ENCODE data around the gene OSBPL2. TPM values are rescaled to one million over a fixed set of nuclear protein-coding genes. Genes with fewer than 3 reads are reported as not detected.

The OSBPL2 gene
- total RNA-seq, 2 experiments from 2014 or later: 23.6 to 24.3 TPM

- TF ChIP-seq, protein P1, sequence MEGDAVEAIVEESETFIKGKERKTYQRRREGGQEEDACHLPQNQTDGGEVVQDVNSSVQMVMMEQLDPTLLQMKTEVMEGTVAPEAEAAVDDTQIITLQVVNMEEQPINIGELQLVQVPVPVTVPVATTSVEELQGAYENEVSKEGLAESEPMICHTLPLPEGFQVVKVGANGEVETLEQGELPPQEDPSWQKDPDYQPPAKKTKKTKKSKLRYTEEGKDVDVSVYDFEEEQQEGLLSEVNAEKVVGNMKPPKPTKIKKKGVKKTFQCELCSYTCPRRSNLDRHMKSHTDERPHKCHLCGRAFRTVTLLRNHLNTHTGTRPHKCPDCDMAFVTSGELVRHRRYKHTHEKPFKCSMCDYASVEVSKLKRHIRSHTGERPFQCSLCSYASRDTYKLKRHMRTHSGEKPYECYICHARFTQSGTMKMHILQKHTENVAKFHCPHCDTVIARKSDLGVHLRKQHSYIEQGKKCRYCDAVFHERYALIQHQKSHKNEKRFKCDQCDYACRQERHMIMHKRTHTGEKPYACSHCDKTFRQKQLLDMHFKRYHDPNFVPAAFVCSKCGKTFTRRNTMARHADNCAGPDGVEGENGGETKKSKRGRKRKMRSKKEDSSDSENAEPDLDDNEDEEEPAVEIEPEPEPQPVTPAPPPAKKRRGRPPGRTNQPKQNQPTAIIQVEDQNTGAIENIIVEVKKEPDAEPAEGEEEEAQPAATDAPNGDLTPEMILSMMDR (IDR thresholded peaks at IDR 0.05): no peak
- ATAC-seq: no peak
- DNase-seq: no peak
- H3K27ac Mint-ChIP-seq: no peak overlapping the region
- CTCF ChIA-PET: no interaction called here
- no peak overlapping the region for H3K4me3 Mint-ChIP-seq
- H3K36me3 Mint-ChIP-seq (ENCODE audit: low read depth): no peaks in the 10 kb centered on the region
- intact Hi-C loops (cut with micrococcal nuclease): no loop called here
- no peaks in the 10 kb centered on the region for H3K9me3 Mint-ChIP-seq
- peaks cover 28% of the 10 kb centered on the region for H3K27me3 Mint-ChIP-seq
- H3K4me1 Mint-ChIP-seq (ENCODE audit: low read depth): no peaks in the 10 kb centered on the region
- POLR2A ChIA-PET: no interaction called here
Measured at GRCh38 chr20:62215991-62216635, 22.2 kb upstream of the OSBPL2 start.

DNA sequence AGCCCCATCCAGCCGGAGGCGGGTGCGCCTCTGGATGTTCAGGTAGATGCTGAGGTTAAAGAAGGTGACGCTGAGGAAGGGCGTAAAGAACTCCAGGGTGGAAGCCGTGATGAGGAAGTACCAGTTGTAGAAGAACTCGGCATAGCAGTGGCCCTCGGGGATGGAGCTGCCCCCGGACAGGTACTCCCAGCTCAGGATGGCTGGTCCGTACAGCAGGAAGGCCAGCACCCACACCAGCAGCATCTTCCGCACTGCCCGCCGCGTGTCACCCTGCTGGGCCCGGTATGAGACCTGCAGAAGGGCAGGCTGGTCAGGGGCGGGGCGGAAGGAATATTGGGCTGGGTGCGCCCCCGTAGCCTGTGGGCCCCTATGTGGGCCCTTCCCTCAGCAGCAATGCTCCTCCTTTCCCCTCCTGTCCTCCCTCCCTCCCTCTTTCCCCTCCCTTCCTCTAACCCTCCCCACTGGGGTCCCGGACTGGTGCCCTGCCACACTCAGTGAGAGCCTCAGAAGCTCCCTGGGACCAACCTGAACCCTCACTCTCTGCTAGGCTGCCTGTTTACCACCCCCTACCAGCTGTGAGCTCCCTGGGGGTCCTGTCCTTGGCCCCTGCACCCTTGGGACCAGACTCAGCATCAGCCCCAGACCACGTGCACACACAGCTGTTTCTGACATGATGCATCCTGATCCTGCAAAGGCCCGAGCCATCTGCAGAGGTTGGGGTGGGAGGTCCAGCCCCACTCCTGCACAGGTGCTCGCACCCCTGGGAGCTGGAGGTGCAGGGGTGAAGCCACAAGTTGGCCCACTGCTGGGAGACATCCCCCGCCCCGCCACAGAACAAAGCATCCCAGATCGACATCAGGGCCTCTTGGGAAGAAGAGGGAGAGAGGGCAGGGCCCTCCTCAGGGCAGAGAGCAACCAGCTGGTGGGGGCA is 21.4 kb upstream of the OSBPL2 start:
- Mint-ChIP-seq H3K9me3 (no peaks in the 10 kb centered on the region), H3K4me1 (ENCODE audit: low read depth) (no peaks in the 10 kb centered on the region), H3K36me3 (ENCODE audit: low read depth) (no peaks in the 10 kb centered on the region), H3K27ac (no peak overlapping the region), H3K27me3 (peaks cover 34% of the 10 kb centered on the region), H3K4me3 (no peak overlapping the region)
- ChIA-PET CTCF (no interaction called here), POLR2A (interaction anchor here (0.6 kb wide), 1 partner anchor 188 kb away, joined by 3 read pairs; no protein-coding TSS in a partner anchor)
- intact Hi-C loops (cut with micrococcal nuclease): no loop called here
- no peak for DNase-seq
- TF ChIP-seq, protein P1 (IDR thresholded peaks at IDR 0.05): no peak
- ATAC-seq: no peak

GRCh38 chr20:62217913-62218773 is 20.2 kb upstream of the OSBPL2 start:
- no peak for ATAC-seq
- Mint-ChIP-seq H3K27me3 (peaks cover 40% of the 10 kb centered on the region), H3K27ac (no peak overlapping the region), H3K9me3 (no peaks in the 10 kb centered on the region), H3K4me3 (no peak overlapping the region), H3K36me3 (ENCODE audit: low read depth) (no peaks in the 10 kb centered on the region), H3K4me1 (ENCODE audit: low read depth) (no peaks in the 10 kb centered on the region)
- TF ChIP-seq, protein P1 (IDR thresholded peaks at IDR 0.05): no peak
- CTCF ChIA-PET: no interaction called here
- no peak for DNase-seq
- intact Hi-C loops (cut with micrococcal nuclease): no loop called here
- POLR2A ChIA-PET: no interaction called here

DNA sequence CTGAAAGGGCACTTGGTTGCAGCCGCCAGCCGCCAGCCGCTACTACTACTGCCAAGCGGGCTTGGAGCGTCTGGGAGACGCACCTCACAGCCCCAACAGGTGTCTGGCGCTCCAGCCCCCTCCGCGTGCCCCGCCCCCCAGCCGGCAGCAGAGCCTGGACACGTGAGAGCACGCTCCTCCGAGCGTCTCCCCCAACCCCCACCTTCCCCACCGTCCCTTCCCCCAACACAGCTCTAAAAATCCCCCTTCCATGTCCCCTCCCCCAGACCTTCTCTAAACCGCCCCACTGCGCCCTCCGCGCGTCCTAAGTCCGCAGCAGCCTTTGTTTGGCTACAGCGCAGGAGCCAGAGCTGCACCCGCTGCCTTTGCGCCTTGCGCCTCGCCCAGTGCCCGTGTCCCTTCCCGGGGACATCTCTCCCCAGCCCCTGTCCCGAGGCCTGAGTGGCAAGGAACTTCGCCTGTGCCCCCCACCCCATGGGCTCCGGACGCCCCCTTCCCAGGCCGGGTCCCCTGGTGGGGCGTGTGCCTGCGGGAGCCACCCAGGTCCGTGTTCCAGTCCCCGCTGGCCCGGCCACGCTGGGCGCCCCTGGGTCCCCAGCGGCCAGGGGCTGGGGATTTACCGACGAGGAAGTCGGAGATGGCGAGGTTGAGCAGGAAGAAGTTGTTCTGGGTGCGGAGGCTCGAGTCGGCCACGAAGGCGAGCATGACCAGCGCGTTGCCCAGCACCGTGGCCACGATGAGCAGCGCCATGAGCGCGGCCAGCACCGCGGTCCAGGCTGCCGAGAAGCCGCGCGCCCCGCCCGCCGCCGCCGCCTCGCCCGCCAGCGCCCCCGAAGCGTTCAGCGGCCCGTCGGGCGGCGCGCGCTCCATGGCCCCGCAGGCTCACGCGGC is 19.0 kb upstream of the OSBPL2 start:
- Mint-ChIP-seq H3K4me3 (no peak overlapping the region), H3K27me3 (peaks cover 40% of the 10 kb centered on the region), H3K36me3 (ENCODE audit: low read depth) (no peaks in the 10 kb centered on the region), H3K4me1 (ENCODE audit: low read depth) (no peaks in the 10 kb centered on the region), H3K9me3 (no peaks in the 10 kb centered on the region), H3K27ac (no peak overlapping the region)
- peak; percentile 38 for ATAC-seq
- POLR2A ChIA-PET: interaction anchor here (0.8 kb wide), 1 partner anchor 13 kb away, joined by 4 read pairs; no protein-coding TSS in a partner anchor
- CTCF ChIA-PET: no interaction called here
- no peak for DNase-seq
- TF ChIP-seq, protein P1 (IDR thresholded peaks at IDR 0.05): no peak
- intact Hi-C loops (cut with micrococcal nuclease): no loop called here

Measured in activated CD8-positive, alpha-beta T cell treated with anti-CD3 and anti-CD28 coated beads for 36 hours (primary cell).